Kidney epithelial cell (primary cell): Measurements from ENCODE around the gene COIL. TPM values are rescaled to one million over a fixed set of nuclear protein-coding genes. Genes with fewer than 3 reads are reported as not detected.

ENCODE experiments used
- DNase-seq: peaks from one replicate; pipeline ENCODE4 v3.0.0-alpha.2; 2010; ENCODE audit warnings: low read depth
- H3K27me3 ChIP-seq: 2 replicates; pipeline ENCODE4 v1.6.0; 2011; ENCODE audit warnings: low read length; ENCODE audit not compliant: control insufficient read depth, insufficient read depth
- H3K36me3 ChIP-seq: 2 replicates; pipeline ENCODE4 v1.5.1; 2011; ENCODE audit warnings: low read length; ENCODE audit not compliant: control insufficient read depth, insufficient read depth
- H3K4me3 ChIP-seq: 2 replicates; pipeline ENCODE4 v1.5.1; 2011; ENCODE audit warnings: low read depth, mild to moderate bottlenecking, control low read depth, low read length
- CTCF ChIP-seq: IDR thresholded peaks from 2 replicates; pipeline ENCODE4 v1.5.1; 2011; ENCODE audit warnings: mild to moderate bottlenecking, moderate library complexity, low read length, control low read depth, inconsistent platforms; ENCODE audit not compliant: insufficient read depth, poor library complexity, severe bottlenecking
- total RNA-seq: library from RNA; depleted of rRNA; stranded (reverse); fragments of >200 nt; gene quantifications from 2 replicates; pipeline ENCODE4 v1.2.3, GENCODE V29; 2015

COIL gene
- total RNA-seq, 1 donor from 2014 or later, result 19.3 TPM

DNA sequence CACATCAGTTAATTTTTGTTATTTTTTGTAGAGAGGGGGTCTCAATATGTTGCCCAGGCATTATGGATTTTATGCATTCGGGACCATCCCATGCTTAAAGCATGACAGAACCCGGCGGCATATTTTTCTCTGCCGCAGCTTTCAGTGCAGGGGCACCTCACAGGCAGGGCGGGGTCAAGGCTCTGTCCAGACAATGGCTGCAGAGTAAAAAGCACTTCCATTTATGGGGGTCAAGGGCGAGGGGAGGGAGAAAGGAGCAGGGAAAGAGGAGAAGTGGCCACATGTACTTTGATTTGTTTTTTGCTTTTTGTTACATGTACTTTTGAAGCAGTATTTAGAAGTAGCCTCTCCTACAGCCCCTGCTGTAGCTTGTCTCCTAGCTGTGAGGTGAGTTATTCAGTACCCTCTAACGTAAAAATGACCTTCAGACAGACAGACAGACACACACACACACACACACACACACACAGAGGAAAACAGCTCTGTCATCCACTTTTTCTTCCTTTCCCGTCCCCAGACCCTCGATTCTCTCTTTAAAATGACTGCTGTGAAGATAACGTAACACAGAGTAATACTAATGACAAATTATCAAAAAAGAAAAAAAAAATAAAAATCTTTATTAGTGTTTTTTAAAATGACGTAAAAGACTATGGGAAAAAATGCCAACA is 16.2 kb upstream of the COIL start:
- DNase-seq, result no peak
- TF ChIP-seq CTCF, result no peak
- Histone ChIP-seq H3K36me3 (no peaks in the 10 kb centered on the region), H3K4me3 (no peak overlapping the region), H3K27me3 (no peaks in the 10 kb centered on the region)

GRCh38 chr17:56975656-56976055 is 14.8 kb upstream of the COIL start:
- TF ChIP-seq CTCF, result no peak
- no peak for DNase-seq
- H3K36me3 ChIP-seq, result no peaks in the 10 kb centered on the region
- H3K27me3 ChIP-seq, result no peaks in the 10 kb centered on the region
- H3K4me3 ChIP-seq, result no peak overlapping the region

- Histone ChIP-seq H3K4me3 (no peak overlapping the region), H3K27me3 (no peaks in the 10 kb centered on the region), H3K36me3 (no peaks in the 10 kb centered on the region)
- no peak for TF ChIP-seq CTCF
- no peak for DNase-seq
Measured at GRCh38 chr17:56974055-56974454, 13.2 kb upstream of the COIL start.

- no peak for DNase-seq
- no peak for TF ChIP-seq CTCF
Measured at GRCh38 chr17:56973520-56973919, 12.7 kb upstream of the COIL start.

DNA sequence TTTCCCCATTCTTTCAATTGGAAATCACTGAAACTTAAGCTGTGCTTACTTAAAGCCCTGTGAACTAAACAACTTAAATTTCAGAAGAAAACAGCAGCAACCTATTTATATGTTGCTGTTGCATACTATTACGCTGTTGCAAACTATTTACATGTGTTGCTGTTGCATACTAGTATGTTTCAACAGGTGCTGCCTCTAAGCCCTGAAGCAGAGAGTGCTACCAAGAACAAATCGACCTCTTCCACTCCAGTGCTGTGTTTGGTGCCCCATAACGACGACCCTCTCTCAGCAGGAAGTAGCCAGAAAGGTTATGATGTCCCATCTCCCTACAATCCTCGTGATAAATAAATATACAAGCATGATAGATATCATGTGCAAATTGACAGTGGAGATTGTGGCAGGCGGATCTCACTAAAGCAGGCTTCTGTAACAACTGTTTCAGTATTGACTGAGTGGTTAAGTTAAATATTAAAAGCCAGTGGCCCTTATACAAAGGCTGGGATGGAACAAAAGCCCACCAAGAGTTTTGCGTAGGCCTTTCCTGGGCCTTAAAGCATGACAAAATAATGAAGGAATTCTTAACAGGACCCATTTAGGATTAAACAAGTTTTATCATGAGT is 11.4 kb upstream of the COIL start:
- no peak for DNase-seq
- no peak for TF ChIP-seq CTCF
- H3K36me3 ChIP-seq, result no peaks in the 10 kb centered on the region
- H3K27me3 ChIP-seq, result no peaks in the 10 kb centered on the region
- H3K4me3 ChIP-seq, result no peak overlapping the region

More at GRCh38 chr17:56973520-56973919, 12.7 kb upstream of the COIL start:
- Histone ChIP-seq H3K4me3 (no peak overlapping the region), H3K27me3 (no peaks in the 10 kb centered on the region), H3K36me3 (no peaks in the 10 kb centered on the region)

DNA sequence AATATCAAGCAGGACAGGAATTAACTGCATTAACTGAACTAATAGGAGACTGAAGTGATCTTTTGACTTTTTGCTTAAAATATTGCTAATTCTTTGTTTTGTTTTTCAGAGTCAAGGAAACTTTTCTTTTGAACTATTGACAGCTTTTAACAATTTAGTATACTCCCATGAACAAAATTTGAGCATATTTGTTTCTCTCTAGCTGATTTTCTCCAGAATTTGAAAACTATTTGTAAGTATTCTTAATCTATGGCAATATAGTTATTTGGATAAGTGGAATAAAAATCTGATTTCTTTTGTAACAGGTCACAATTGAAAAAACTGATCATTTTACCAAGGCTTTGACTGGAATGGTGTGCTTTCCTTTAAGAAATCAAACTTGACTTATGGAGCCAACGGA is 10.1 kb upstream of the COIL start:
- Histone ChIP-seq H3K27me3 (no peaks in the 10 kb centered on the region), H3K4me3 (no peak overlapping the region), H3K36me3 (no peaks in the 10 kb centered on the region)
- no peak for DNase-seq
- no peak for TF ChIP-seq CTCF
